ENCODE results near the gene TMEM179B. TPM values are rescaled to one million over a fixed set of nuclear protein-coding genes. Genes with fewer than 3 reads are reported as not detected.

The TMEM179B gene
- total and polyA plus RNA-seq, 2 of the 13 experiments (the other 11 are each of a cell fraction or from before 2014, with no cell fraction given): 24.8 to 25.7 TPM

GRCh38 chr11:62835336-62835735, 48.1 kb downstream of the TMEM179B start:
- Histone ChIP-seq H3K4me1 (ENCODE audit: insufficient read depth, low read length) (peaks cover 33% of the 10 kb centered on the region), H3K79me2 (ENCODE audit: insufficient read depth, low read length) (peaks cover 43% of the 10 kb centered on the region), H3K9me3 (ENCODE audit: low read length) (no peaks in the 10 kb centered on the region), H3K27me3 (ENCODE audit: control insufficient read depth in 1 of 2, insufficient read depth in 2 of 2, low read length in 2 of 2) (no peaks in the 10 kb centered on the region; a peak in 1 of 5 replicates), H3K36me3 (replicated peaks in 1 of 2; ENCODE audit: control insufficient read depth in 1 of 2, insufficient read depth in 2 of 2, low read length in 2 of 2) (peaks cover 19 to 37% of the 10 kb centered on the region in 2 experiments), H2AFZ (ENCODE audit: low read length) (no peak overlapping the region), H3K4me3 (replicated peaks in 1 of 3; ENCODE audit: insufficient read depth in 1 of 3, low read depth in 2 of 3, low read length in 3 of 3) (no peak overlapping the region), H3K27ac (ENCODE audit: extremely low read length, insufficient read depth, low read length) (no peak overlapping the region), H4K20me1 (ENCODE audit: insufficient read depth, low read length) (no peaks in the 10 kb centered on the region), H3K4me2 (ENCODE audit: low read depth, low read length) (no peak overlapping the region), H3K9ac (ENCODE audit: insufficient read depth, low read depth, low read length) (no peak overlapping the region)
- POLR2A ChIA-PET: no interaction called here
- FAIRE-seq (no peak), DNase-seq (ENCODE audit: low spot score) (no peak), ATAC-seq (no peak)
- CTCF ChIA-PET (ENCODE audit: low intra/inter-chr PET ratio, low total read pairs): no interaction called here
- in situ Hi-C loops (cut with HindIII; ENCODE audit: extremely low pct_ligation_motif_present, low pct_unique_long_range_greater_than_20kb) (no loop called here), intact Hi-C loops (cut with micrococcal nuclease; ENCODE audit: unreplicated experiment) (no loop called here)
- BruUV-seq (replicated peaks): no TSS peak
- TF ChIP-seq RBFOX2 (IDR thresholded peaks at IDR 0.05; ENCODE audit: low read depth, low read length) (peak; percentile 47; the same call in 1 of the 2 replicates), ZGPAT (CRISPR knock-in tag; IDR thresholded peaks at IDR 0.05) (no peak), ZNF75D (CRISPR knock-in tag; IDR thresholded peaks at IDR 0.05; ENCODE audit: borderline replicate concordance) (no peak)
- 94% methylated on average over 5 of the region's 8 CpGs for WGBS (ENCODE audit: low lambda C conversion rate)

GRCh38 chr11:62839050-62839945, 52.1 kb downstream of the TMEM179B start, which contains the start of gene WDR74:
Gene WDR74 (minus strand): TSS chr11:62839590. CDS start chr11:62839570, 20 bp downstream.
- Histone ChIP-seq H3K4me2 (ENCODE audit: low read depth, low read length) (peak within 1 kb of the TSS; percentile 82), H3K4me3 (replicated peaks in 1 of 3; ENCODE audit: insufficient read depth in 1 of 3, low read depth in 2 of 3, low read length in 3 of 3) (peak within 1 kb of the TSS; percentile 85 to 100 (median 97)), H3K9me3 (ENCODE audit: low read length) (no peaks in the 10 kb centered on the region), H4K20me1 (ENCODE audit: insufficient read depth, low read length) (no peaks in the 10 kb centered on the region), H3K36me3 (replicated peaks in 1 of 2; ENCODE audit: control insufficient read depth in 1 of 2, insufficient read depth in 2 of 2, low read length in 2 of 2) (peaks cover 16 to 28% of the 10 kb centered on the region in 2 experiments), H3K27me3 (ENCODE audit: control insufficient read depth in 1 of 2, insufficient read depth in 2 of 2, low read length in 2 of 2) (no peaks in the 10 kb centered on the region; a peak in 1 of 5 replicates), H2AFZ (ENCODE audit: low read length) (no peak within 1 kb of the TSS), H3K27ac (ENCODE audit: extremely low read length, insufficient read depth, low read length) (peak within 1 kb of the TSS; percentile 98), H3K9ac (ENCODE audit: insufficient read depth, low read depth, low read length) (peak within 1 kb of the TSS; percentile 94), H3K4me1 (ENCODE audit: insufficient read depth, low read length) (peaks cover 32% of the 10 kb centered on the region), H3K79me2 (ENCODE audit: insufficient read depth, low read length) (peaks cover 29% of the 10 kb centered on the region)
- DNase-seq (ENCODE audit: low spot score) (peak; percentile 91), FAIRE-seq (peak; percentile 26), ATAC-seq (peak; percentile 63)
- in situ Hi-C loops (cut with HindIII; ENCODE audit: extremely low pct_ligation_motif_present, low pct_unique_long_range_greater_than_20kb): no loop called here
- POLR2A ChIA-PET: interaction anchor here (0.9 to 3.4 kb wide), 21 partner anchors 7 to 1049 kb away, joined by 3 to 362 read pairs (median 29); partner anchors contain the start of genes C11orf98, CSKMT, HNRNPUL2 and INTS5
- CTCF ChIA-PET (ENCODE audit: low intra/inter-chr PET ratio, low total read pairs): no interaction called here
- intact Hi-C loops (cut with micrococcal nuclease; ENCODE audit: unreplicated experiment): no loop called here
- WGBS (ENCODE audit: low lambda C conversion rate): under 1% methylated on average over 27 of the region's 62 CpGs
- BruUV-seq (replicated peaks): no TSS peak
- peak; percentile 79 for TF ChIP-seq ATF7-NPFF (CRISPR knock-in tag; IDR thresholded peaks at IDR 0.05; ENCODE audit: low read depth)
- no peak for TF ChIP-seq CENPT (CRISPR knock-in tag; IDR thresholded peaks at IDR 0.05; ENCODE audit: low read depth)
- TF ChIP-seq TOE1 (CRISPR knock-in tag; IDR thresholded peaks at IDR 0.05): no peak; the same call in 1 of the 2 replicates
- no peak for TF ChIP-seq RBAK (CRISPR knock-in tag; IDR thresholded peaks at IDR 0.05)
- no peak for TF ChIP-seq ZNF44 (CRISPR knock-in tag; IDR thresholded peaks at IDR 0.05)
- 0 out of 2 replicates have a peak, but pooled peaks have one; percentile 75 for TF ChIP-seq ATAD3A (CRISPR knock-in tag; IDR thresholded peaks at IDR 0.05)
- peak; percentile 71; the same call in 1 of the 2 replicates for TF ChIP-seq MTA1 (CRISPR knock-in tag; IDR thresholded peaks at IDR 0.05; ENCODE audit: borderline replicate concordance)
- no peak for TF ChIP-seq HNRNPK (IDR thresholded peaks at IDR 0.05; ENCODE audit: low read depth, low read length, poor library complexity, severe bottlenecking)
- TF ChIP-seq ZGPAT (CRISPR knock-in tag; IDR thresholded peaks at IDR 0.05): peak; percentile 87
- no peak for TF ChIP-seq SMARCC2 (IDR thresholded peaks at IDR 0.05)
- TF ChIP-seq ZNF10 (CRISPR knock-in tag; IDR thresholded peaks at IDR 0.05; ENCODE audit: borderline replicate concordance, low read depth): no peak
- TF ChIP-seq ZNF839 (CRISPR knock-in tag; IDR thresholded peaks at IDR 0.05; ENCODE audit: borderline replicate concordance): 0 out of 2 replicates have a peak, but pooled peaks have one; percentile 31
